SK-N-DZ (cell line): ENCODE measurements around the gene FRMD4B. TPM values are rescaled to one million over a fixed set of nuclear protein-coding genes. Genes with fewer than 3 reads are reported as not detected.

Source experiments
- DNase-seq: peaks from one replicate; pipeline ENCODE4 v3.0.0-alpha.2; 2015; ENCODE audit warnings: low spot score
- polyA plus RNA-seq, 2 experiments: library from polyadenylated mRNA; depleted of rRNA; stranded (reverse); fragments of >200 nt; gene quantifications; 2 replicates each; pipeline ENCODE4 v1.2.3, GENCODE V29; 2014

FRMD4B gene
- polyA plus RNA-seq (2014; cell fraction: cytosol; rRNA removed) = 30.9 and 32.3 TPM in 2 replicates
- 29.1 and 29.7 TPM in 2 replicates for polyA plus RNA-seq (2014; cell fraction: nucleus; rRNA removed)

DNA sequence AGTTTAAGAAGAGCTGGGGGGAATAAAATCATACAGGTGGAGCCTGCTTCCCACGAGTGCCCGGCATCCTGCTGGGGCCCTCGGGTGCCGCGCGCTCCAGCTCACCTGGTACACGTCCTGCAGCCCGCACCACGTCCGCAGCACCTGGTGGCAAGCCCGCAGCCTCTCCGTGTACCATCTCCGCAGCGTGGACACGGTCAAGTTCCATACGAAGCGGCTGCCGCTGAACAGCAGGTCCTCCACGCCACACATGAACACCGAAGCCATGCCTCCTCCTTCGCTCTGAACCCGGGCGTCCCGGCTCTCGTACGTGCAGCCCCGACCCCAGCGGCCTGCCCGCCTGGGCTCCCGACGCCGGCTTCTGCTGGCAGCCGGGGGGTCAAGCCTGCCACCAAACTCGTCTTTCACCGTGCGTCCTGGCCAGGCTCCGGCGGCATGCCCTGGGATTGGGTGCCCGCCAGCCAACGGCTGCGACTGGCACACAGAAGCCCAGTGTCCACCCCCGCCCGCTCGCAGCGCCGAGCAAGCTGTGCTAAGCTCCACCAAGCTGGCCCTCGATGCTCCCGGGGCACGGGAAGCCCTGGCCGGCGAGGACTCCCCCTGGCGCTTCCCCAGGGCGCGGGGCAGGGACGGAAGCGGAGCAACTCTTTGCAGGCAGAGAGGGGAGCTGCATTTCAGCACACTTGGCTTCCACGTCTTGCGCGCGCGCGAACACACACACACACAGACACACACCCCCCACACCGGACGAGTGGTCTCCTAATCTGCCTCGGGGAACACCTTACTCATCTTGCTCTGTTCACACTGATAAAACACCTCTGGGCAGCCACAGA lies at the start of gene FRMD4B:
TSS of gene FRMD4B (minus strand) at position 366 of the 833 bp plus-strand sequence. CDS start at position 267, 99 bp downstream.
- no peak for DNase-seq

DNA sequence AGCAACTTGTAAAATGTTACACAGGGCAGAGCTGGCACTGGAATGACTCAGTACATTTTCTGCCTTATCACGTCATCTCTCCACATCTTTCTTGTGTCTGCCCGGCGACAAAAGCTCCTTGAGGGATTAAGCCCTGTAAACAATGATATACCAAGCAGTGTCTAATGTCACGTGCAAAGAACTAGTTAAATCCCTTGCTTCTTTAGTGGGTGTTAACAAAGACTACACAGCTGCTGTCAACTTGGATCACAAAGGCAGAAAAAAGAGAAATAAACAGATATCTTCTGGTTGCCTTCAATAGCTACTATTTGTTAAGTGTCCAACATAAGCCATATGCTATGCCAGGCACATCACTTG lies 48.1 kb upstream of the FRMD4B start:
- DNase-seq = peak; percentile 10

DNA sequence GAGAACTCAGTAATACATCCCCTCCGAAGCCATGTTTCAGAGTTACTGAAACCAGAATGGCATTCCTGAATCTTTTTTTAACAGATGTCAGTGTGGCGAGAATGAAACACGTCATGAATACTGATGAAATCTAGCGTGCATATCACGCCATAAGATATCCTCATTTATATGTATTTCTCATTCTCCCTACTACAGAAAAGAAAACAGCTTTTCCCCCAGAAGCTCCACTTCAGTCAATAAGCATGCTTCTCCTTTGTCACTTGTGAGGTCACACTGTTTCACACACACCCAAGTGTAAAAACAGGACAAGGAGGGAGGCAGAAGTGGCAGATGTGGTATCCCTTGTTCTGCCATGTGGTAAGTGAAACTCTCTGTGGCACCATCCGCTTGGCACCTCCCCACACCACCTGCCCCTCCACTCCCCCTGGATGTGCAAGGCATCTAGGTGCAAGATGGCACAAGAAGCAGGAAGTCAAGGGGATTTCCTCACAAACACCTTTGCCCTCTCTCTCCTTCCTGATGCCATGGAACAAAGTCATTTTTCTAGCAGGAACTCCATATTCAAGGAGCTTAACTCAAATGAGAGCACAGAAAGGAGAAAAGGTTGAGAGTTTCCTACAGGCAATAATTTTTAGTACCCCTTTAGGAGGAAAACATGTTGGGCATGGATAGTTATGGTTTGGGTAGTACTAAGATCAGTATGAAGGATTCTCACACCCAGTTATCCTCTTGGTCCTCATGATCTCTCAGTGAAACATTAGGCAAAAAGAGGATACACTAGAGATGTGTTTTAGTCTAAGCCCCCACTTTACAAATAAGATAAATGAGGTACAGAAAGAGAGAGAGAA lies 47.5 kb upstream of the FRMD4B start:
- no peak for DNase-seq

DNA sequence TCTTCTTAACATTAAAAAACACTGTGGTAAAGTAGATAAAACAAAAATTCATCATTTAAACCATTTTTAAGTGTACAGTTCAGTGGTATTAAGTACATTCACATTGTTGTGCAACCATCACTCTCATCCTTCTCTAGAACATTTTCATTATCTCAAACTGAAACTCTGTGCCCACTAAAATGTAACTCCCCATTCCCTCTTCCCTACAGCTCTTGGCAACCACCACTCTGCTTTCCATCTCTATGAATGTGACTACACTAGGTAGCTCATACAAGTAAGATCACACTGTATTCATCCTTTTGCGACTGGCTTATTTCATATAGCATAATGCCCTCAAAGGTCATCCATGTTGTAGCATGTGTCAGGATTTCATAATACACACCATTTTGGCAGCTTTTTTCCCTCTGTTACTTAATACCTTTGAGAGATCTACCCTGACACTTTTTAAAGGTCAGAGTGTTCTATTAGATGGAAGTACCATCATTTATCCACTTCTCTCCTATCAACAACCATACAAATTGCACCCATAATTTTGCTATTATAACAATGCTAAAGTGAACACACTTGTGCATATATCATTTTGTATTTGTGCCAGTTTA lies 42.9 kb upstream of the FRMD4B start:
- DNase-seq = no peak

DNA sequence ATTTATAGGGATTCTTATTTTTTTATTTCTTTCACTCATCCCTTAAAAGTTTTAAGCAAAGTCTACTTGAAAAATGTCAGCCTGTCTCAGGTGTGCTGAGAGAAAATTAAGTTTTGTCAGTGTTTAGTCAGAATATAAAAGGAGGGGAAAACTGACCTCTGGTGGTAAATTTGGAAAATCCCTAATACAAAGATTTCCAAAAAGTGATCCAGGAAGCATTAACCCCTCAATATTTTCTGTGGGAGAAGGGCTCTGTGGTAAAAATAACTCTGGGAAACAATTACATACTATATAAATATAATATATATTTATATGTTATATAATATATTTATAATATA lies 41.0 kb upstream of the FRMD4B start:
- no peak for DNase-seq

DNA sequence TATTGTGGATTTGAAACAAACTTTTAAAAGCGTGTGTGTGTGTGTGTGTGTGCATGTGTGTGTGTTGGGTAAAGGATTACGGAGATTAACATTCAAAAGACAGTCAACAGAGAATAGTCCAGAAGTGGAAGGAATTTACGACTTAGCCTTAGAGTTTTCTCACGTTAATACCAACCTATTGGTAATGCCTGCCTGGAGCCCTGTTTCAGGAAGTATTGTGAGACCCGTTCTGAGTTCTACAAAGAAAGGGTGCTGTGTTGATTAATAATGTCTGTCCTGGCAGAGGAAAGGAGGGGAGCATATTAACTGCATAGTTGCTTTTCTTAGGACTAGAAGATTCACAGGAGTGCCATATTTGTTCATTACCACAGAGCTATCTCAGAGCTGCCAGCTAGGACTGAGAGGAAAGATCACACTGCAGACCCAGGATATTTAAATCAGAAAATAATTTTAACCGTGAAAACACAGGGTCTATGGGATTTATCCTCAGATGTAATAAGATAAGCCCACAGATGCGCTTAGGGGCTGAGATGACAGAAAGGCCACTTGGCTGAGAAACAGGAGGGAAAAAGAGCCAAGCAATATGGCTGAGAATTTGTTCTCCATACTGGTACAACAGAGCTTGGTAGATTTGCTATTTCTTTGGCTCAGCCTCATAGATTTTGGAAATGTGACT lies 40.5 kb upstream of the FRMD4B start:
- no peak for DNase-seq

DNA sequence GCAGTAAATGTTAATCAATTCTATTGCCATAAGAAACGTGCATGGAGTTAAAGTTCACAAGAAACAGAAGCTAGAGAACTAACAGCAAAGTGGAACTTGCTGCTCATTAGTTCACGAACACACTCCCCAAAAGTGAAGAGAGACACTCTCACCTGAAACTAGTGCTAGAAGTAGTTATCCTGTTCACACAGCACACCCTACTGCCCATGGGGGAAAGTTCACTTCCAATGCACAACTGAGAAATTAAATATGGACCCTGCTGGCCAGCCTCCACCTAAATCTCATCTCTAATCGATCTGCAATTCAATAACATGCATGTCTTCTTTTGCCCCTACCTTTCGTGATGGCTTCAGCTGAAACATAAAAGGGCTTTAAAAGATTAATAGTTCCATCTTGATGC lies 39.4 kb upstream of the FRMD4B start:
- no peak for DNase-seq

DNA sequence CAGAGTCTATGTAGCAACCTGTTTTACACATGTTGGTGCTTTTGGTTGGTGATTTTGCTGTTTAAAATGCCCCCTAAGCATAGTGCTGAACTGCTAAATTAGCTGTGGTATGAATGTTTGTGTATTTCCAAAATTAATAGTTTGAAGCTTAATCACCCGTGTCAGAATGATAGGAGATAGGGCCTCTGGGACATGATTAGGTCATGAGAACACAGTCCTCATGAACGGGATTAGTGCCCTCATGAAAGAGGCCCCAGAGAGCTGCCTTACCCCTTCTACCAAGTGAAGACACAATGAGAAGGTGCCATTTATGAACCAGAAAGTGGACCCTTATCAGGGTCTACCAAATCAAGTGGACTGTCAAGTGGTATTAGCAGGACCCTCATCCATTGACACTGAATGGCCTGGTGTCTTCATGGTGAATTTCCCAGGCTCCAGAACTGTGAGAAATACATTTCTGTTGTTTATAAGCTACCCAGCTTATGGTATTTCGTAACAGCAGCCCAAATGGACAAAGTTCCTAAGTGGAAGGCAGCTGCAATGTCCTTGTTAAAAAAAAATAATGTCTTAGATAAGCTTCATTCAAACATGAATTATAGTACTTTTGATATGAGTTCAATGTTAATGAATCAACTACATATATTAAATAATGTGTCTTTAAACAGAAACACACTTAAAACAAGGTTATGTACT lies 37.7 kb upstream of the FRMD4B start:
- no peak for DNase-seq

DNA sequence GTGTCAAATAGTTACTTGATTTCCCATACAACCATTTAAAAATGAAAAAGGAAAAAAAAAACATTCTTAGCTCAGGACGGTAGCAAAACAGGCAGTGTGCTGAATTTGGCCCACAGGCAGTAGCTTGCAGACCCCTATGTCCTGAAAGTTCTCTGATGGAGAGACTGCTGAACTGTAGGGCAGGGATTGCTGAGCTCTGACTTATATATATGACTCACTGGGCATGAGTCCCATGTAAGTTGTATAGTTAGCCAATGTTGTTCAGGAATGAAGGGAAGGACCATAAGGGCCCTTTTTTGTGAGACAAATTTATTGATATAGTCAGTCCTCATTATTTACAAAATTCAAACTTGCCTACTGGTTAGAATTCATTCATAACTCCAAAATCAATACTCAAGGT lies 36.9 kb upstream of the FRMD4B start:
- DNase-seq = no peak

DNA sequence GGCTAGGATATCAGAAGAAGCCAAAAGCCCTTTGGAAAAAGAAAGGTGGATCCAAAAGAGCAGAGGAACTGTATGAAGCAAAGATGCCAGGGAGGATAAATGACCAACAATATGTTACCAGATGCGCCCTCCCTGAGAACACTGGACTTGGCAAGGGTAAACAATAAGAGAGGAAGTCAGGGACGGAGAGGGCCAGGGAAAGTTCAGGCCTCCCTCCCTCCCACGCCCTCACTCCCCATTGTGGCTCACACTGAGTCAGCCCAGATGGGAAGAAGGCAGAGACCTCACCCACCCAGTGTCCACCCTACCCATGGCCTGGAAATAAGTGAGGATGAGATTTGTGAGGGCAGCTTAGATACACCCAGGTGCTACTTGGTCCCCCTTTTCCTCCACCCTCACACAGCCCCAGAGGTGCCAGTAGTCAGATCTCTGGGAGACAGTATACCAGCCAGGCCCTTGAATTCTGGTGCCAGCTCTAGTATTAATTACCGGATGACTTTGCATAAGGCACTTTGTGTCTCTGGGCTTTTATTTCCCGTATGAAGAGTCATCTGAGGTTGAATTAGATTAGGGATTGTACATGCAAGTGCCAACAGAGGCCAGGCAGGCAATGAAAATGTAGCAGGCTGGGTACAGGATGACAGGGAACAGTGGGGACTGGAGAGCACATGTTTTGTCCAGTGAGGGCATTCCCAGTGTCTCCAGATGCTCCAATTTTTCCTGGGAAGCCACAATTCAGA lies 35.1 kb upstream of the FRMD4B start:
- no peak for DNase-seq

DNA sequence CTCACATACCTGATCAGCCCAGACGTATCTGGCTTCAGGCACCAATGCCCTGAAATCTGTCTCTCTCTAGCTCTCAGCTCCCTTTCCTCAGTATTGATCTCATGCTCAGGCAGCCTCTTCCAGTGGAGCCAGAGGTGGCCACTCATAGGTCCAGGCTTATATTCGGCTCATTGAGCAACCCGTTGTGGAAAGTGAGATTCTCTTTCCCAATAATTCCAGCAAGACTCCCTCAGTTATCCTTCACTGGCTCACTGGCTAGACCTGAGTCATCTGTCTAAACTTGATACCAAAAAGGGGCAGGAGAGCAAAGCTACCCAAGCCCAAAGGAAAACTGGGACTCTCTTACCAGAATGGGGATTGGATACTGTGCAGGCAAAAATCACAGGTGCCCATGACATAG lies 33.4 kb upstream of the FRMD4B start:
- DNase-seq = no peak

DNA sequence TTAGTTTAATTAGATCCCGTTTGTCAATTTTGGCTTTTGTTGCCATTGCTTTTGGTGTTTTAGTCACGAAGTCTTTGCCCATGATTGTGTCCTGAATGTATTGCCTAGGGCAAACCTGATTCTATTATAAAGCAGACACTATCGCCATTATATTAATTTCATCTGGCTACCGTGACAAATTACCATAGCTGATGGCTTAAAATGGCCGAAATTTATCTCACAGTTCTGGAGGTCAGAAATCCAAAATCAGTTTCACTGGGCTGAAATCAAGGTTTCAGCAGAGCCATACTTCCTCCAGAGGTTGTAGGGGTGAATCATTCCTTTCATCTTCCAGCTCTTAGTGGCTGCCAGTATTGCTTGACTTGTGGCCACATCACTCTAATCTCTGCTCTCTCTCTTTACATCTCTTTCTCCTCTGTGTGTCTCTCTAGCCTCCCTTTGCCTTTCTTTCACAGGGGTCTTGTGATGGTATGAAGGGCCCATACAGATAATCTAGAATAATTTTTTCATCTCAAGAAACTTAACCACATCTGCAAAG lies 31.7 kb upstream of the FRMD4B start:
- DNase-seq = no peak

DNA sequence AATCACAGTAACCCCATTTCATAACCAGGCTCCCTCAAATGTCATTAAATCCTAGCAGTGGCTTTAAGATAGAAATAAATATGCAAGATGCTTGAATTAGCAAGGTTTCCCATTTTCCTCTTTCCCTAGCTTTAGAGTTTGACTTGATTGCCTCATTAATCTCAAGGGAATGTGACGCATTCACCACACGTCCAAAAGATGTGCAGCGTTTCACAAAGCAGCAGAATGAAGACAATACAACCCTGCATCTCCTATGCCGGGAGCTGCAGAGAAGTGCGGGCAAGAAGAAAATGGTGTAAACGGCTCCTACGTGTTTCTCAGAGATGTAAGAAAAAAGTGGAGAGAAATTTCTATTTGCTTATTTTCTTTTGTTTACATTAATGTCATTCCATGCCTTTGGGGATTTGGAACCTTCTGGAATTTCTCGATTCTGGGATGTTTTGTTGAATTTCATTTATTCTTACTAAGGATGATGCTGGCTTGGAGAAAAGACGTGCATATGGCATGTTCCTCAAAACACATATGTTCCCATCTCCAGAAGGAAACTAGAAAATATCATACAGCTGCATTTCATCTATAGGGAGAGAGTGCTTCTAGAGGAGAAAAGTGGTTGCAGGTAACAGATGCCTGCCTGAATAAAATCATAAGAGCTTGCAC lies 27.8 kb upstream of the FRMD4B start:
- no peak for DNase-seq

DNA sequence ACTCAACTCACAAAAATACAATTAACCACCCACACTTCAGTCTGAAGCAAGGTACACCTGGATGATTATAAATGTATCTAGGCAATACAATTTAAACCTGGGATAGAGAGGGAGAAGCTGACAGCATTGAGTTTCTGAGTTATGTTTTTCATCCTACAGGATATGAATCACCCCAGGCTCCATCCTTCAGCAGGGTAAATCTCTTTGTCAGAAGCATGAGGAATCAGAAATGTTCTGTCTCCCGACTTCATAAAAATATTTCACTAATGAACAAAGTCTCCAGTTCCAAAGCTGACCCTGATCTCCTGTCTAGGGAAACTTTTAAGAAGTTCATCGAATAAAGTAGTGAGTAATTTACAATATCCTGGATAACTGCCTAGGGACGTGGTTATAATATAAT lies 25.5 kb upstream of the FRMD4B start:
- no peak for DNase-seq

DNA sequence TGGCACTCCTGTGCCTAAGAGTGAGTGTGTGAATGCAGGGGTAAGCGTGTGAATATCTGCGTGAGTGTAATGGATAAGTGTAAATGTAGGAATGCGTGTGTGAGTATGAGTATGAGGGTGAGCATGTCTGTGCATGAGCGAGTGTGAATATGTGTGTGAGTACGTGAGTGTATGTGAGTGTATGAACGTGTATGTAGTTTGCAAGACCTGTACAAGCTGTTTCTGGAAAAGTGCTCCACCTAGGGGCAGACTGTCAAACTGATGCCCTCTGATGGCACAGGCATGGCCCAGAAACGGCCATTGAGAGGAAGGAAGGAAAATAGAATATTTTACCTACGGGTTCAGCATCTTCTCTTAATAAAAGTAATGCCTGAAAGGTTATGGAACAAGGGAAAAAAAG lies 24.4 kb upstream of the FRMD4B start:
- peak; percentile 62 for DNase-seq

DNA sequence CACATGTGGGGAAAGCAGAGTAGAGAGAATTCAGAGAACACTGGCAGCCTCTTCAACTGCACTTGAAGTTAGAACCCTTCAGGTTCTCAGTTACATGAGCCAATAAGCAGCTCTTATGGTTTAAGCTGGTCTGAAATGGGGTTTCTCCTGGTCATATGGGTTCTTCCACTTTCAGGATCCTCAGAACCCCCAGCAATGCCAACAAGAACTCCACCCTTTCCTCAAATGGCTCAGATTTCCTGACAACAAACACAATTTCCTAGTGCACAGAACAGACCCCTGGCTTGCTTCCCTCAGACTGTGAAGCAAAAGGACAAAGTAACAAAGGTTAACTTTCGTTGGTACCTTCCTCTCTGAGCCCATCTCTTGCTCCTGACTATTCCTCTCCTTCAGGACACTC lies 23.9 kb upstream of the FRMD4B start:
- DNase-seq = no peak

DNA sequence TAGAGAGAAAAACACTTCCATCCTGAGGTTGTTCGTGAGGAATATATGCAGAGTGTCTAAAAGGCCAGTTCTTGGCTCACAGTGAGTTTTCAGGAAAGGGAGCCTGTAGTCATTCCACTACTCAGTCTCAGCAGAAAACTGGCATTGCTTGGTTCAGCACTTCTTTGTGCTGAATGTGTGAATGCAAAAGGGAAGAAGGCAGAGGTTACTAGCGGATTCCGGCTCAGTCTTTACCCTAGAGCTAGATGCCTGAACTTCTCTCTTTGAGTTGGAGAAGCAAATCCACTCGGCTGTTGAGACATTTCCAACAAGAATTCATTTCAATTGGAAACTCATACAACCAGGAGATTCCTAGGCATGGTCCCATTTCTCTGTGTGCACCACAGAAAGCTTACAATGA lies 23.1 kb upstream of the FRMD4B start:
- no peak for DNase-seq

DNA sequence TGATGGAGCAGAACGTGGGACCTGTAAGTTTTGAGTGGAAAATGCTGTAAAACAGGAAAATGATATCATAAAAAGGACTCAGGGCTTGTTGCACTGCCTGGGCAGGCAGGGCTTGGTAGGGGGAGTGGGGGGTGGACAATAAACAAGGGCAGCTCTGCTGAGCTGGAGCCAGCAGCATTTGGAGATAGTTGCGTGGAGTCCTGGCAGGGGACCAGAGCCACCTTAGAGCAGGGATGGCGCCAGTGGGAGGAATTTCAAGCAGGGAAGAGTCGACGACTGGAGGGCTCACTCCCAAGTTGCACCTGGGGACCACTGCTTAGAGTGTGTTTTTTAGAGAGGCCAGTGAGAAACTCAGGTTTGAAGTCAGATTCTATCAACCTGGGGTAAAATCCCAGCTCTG lies 22.7 kb upstream of the FRMD4B start:
- no peak for DNase-seq

DNA sequence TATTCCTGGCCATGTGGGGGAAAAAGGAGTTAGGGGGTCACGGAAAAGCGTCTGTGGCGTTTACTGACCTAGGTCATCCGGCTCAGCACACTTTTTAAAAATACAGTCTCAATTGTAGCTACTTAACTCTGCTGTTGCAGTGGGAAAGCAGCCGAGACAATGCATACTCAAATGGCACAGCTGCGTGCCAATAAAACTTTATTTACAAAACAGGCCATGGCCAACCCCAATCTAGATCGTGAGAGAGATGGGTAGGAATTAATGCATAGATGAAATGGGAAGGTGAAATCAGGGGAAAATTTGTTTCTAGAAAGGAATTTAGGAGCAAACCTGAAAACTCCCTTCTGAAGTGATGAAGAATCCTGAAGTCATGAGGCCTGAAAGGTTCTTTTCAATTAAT lies 22.0 kb upstream of the FRMD4B start:
- DNase-seq = no peak

DNA sequence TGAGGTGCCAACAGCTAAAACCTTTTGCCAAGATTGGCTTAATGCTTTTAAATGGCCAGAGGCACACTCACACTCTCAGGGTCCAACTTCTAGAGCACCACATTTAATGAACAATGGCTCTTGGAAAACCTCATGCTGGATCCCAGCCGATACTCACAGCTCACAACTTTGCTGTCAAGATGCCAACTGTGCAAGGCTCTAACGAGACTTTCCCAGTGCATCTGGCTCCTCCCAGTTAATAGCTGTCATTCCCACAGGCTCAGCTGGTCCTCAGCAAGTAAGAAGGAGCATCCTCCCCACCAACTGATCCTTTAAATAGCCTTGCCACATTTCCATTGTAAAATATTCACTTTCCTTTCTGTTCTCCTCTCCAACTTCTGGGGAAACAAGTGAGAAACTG lies 20.3 kb upstream of the FRMD4B start:
- no peak for DNase-seq
